Measurements from ENCODE around the gene KCNQ5. TPM values are rescaled to one million over a fixed set of nuclear protein-coding genes. Genes with fewer than 3 reads are reported as not detected.

Gene KCNQ5
- total RNA-seq, 1 donor from 2014 or later = not detected

GRCh38 chr6:73200247-73200646 lies 578.4 kb downstream of the KCNQ5 start:
- no peaks in the 10 kb centered on the region for H3K9me3 ChIP-seq (ENCODE audit: low read depth)
- Mint-ChIP-seq H3K9me3 (peaks cover 2% of the 10 kb centered on the region), H3K36me3 (no peaks in the 10 kb centered on the region), H3K4me1 (no peaks in the 10 kb centered on the region), H3K27ac (no peak overlapping the region), H3K4me3 (no peak overlapping the region), H3K27me3 (ENCODE audit: insufficient read depth, low read depth) (no peaks in the 10 kb centered on the region)
- no peak overlapping the region for H3K9ac ChIP-seq
- no peaks in the 10 kb centered on the region for H3K4me1 ChIP-seq
- H3K79me2 ChIP-seq (ENCODE audit: low read depth) = no peaks in the 10 kb centered on the region
- no peak for DNase-seq (ENCODE audit: low spot score)
- no peaks in the 10 kb centered on the region for H4K20me1 ChIP-seq (ENCODE audit: low read depth)
- H3K27me3 ChIP-seq = no peaks in the 10 kb centered on the region
- TF ChIP-seq CTCF (IDR thresholded peaks at IDR 0.05) (no peak), EZH2 (IDR thresholded peaks at IDR 0.05) (no peak), EZH2phosphoT487 (IDR thresholded peaks at IDR 0.05) (no peak)
- H3F3A ChIP-seq (ENCODE audit: low read depth) = no peaks in the 10 kb centered on the region
- H3K4me2 ChIP-seq = no peak overlapping the region
- no peak overlapping the region for H3K27ac ChIP-seq
- H3K36me3 ChIP-seq = no peaks in the 10 kb centered on the region
- no peak overlapping the region for H3K4me3 ChIP-seq
- H2AFZ ChIP-seq (replicated peaks) = no peak overlapping the region

GRCh38 chr6:73200735-73201134 lies 578.9 kb downstream of the KCNQ5 start:
- no peaks in the 10 kb centered on the region for H4K20me1 ChIP-seq (ENCODE audit: low read depth)
- no peaks in the 10 kb centered on the region for H3K36me3 ChIP-seq
- peaks cover 2% of the 10 kb centered on the region for H3K9me3 Mint-ChIP-seq
- H3K9me3 ChIP-seq (ENCODE audit: low read depth) = no peaks in the 10 kb centered on the region
- no peak overlapping the region for H2AFZ ChIP-seq (replicated peaks)
- no peaks in the 10 kb centered on the region for H3K4me1 Mint-ChIP-seq
- no peak overlapping the region for H3K4me3 ChIP-seq
- TF ChIP-seq EZH2 (IDR thresholded peaks at IDR 0.05) (no peak), EZH2phosphoT487 (IDR thresholded peaks at IDR 0.05) (no peak), CTCF (IDR thresholded peaks at IDR 0.05) (no peak)
- H3K27me3 Mint-ChIP-seq (ENCODE audit: insufficient read depth, low read depth) = no peaks in the 10 kb centered on the region
- no peak overlapping the region for H3K4me2 ChIP-seq
- no peaks in the 10 kb centered on the region for H3K4me1 ChIP-seq
- H3K27ac ChIP-seq = no peak overlapping the region
- no peaks in the 10 kb centered on the region for H3K36me3 Mint-ChIP-seq
- no peak overlapping the region for H3K9ac ChIP-seq
- no peak for DNase-seq (ENCODE audit: low spot score)
- H3F3A ChIP-seq (ENCODE audit: low read depth) = no peaks in the 10 kb centered on the region
- no peak overlapping the region for H3K4me3 Mint-ChIP-seq
- no peaks in the 10 kb centered on the region for H3K79me2 ChIP-seq (ENCODE audit: low read depth)
- H3K27me3 ChIP-seq = no peaks in the 10 kb centered on the region
- H3K27ac Mint-ChIP-seq = no peak overlapping the region

- Histone ChIP-seq H3K27me3 (no peaks in the 10 kb centered on the region), H3K4me3 (no peak overlapping the region), H3K79me2 (ENCODE audit: low read depth) (no peaks in the 10 kb centered on the region), H3F3A (ENCODE audit: low read depth) (no peaks in the 10 kb centered on the region), H2AFZ (replicated peaks) (no peak overlapping the region), H3K4me2 (no peak overlapping the region), H3K9me3 (ENCODE audit: low read depth) (no peaks in the 10 kb centered on the region), H4K20me1 (ENCODE audit: low read depth) (no peaks in the 10 kb centered on the region), H3K36me3 (no peaks in the 10 kb centered on the region), H3K4me1 (no peaks in the 10 kb centered on the region), H3K9ac (no peak overlapping the region), H3K27ac (no peak overlapping the region)
- DNase-seq (ENCODE audit: low spot score) = no peak
- Mint-ChIP-seq H3K36me3 (no peaks in the 10 kb centered on the region), H3K9me3 (peaks cover 11% of the 10 kb centered on the region), H3K27ac (no peak overlapping the region), H3K4me1 (no peaks in the 10 kb centered on the region), H3K4me3 (no peak overlapping the region), H3K27me3 (ENCODE audit: insufficient read depth, low read depth) (no peaks in the 10 kb centered on the region)
- TF ChIP-seq CTCF (IDR thresholded peaks at IDR 0.05) (no peak), EZH2phosphoT487 (IDR thresholded peaks at IDR 0.05) (no peak), EZH2 (IDR thresholded peaks at IDR 0.05) (no peak)
Observed at GRCh38 chr6:73203098-73203497, 581.2 kb downstream of the KCNQ5 start.
